HEK293 (cell line): ENCODE measurements around the gene KIRREL3.

Experiments used
- CTCF ChIA-PET: fragments of 350-600 bp; formaldehyde crosslinking; extraction: SDS; loops from one replicate; lab custom pipeline; 2021; ENCODE audit warnings: antibody characterized with exemption; lab: Yijun Ruan, JAX
- POLR2A ChIA-PET: fragments of 300-600 bp; formaldehyde crosslinking; extraction: SDS; loops from one replicate; lab custom pipeline; 2020; ENCODE audit warnings: antibody characterized with exemption, inconsistent platforms; lab: Yijun Ruan, JAX
- H3K27ac ChIP-seq: fragments of 200-500 bp; sonication (Bioruptor generic); 2 replicates; pipeline ENCODE4 v1.5.1; 2014; ENCODE audit warnings: low read depth, low read length, control low read depth, inconsistent platforms; ENCODE audit errors: extremely low read depth
- H3K36me3 ChIP-seq, 2 experiments: fragments of 200-500 bp in 1 of 2; sonication (Bioruptor generic) in 1 of 2; 1 replicate in 1 of 2; 2 replicates in 1 of 2; pipeline ENCODE4 v1.5.1; 2014 to 2017; ENCODE audit warnings: inconsistent platforms in 2 of 2, low read length in 2 of 2; ENCODE audit not compliant: control insufficient read depth in 2 of 2, insufficient read depth in 1 of 2
- H3K4me1 ChIP-seq: fragments of 200-500 bp; sonication (Bioruptor generic); 2 replicates; pipeline ENCODE4 v1.5.1; 2014; ENCODE audit warnings: mild to moderate bottlenecking, low read length, inconsistent platforms; ENCODE audit not compliant: control insufficient read depth, insufficient read depth
- H3K4me3 ChIP-seq: 2 replicates; pipeline ENCODE4 v1.5.1; 2011; ENCODE audit warnings: low read depth, mild to moderate bottlenecking, control low read depth, low read length, moderate library complexity
- H3K9me3 ChIP-seq: fragments of 200-500 bp; sonication (Bioruptor generic); 2 replicates; pipeline ENCODE4 v1.5.1; 2014; ENCODE audit warnings: low read depth, low read length, inconsistent platforms; ENCODE audit not compliant: control insufficient read depth, insufficient read depth
- ATF2 ChIP-seq: fragments of 450-650 bp; formaldehyde crosslinking; IDR thresholded peaks from 2 replicates; pipeline ENCODE4 v1.5.1; 2016; ENCODE audit warnings: missing biosample characterization, missing genetic modification characterization, low read depth
- MEIS1 ChIP-seq: sonication (generic); formaldehyde crosslinking; IDR thresholded peaks from 2 replicates; pipeline ENCODE4 v1.8.1; 2022; ENCODE audit warnings: missing genetic modification reagents, mild to moderate bottlenecking, borderline replicate concordance
- PRDM4 ChIP-seq: fragments of 450-650 bp; formaldehyde crosslinking; IDR thresholded peaks from 2 replicates; pipeline ENCODE4 v1.5.1; 2017; ENCODE audit warnings: missing biosample characterization, missing genetic modification characterization
- REPIN1 ChIP-seq: fragments of 450-650 bp; formaldehyde crosslinking; IDR thresholded peaks from 2 replicates; pipeline ENCODE4 v1.5.1; 2017; ENCODE audit warnings: missing biosample characterization, missing genetic modification characterization, low read depth
- SALL2 ChIP-seq: fragments of 450-650 bp; formaldehyde crosslinking; IDR thresholded peaks from 2 replicates; pipeline ENCODE4 v1.5.0; 2017; ENCODE audit warnings: missing biosample characterization, mild to moderate bottlenecking, missing genetic modification characterization, borderline replicate concordance
- SCRT2 ChIP-seq: fragments of 450-650 bp; formaldehyde crosslinking; IDR thresholded peaks from 2 replicates; pipeline ENCODE4 v1.5.1; 2016; ENCODE audit warnings: missing biosample characterization, missing genetic modification characterization
- SP7 ChIP-seq: fragments of 450-650 bp; formaldehyde crosslinking; IDR thresholded peaks from 2 replicates; pipeline ENCODE4 v1.5.1; 2016; ENCODE audit warnings: missing biosample characterization, missing genetic modification characterization
- ZBTB1 ChIP-seq: fragments of 450-650 bp; formaldehyde crosslinking; IDR thresholded peaks from 2 replicates; pipeline ENCODE4 v1.5.1; 2016; ENCODE audit warnings: missing biosample characterization, missing genetic modification characterization
- ZBTB17 ChIP-seq: fragments of 450-650 bp; formaldehyde crosslinking; IDR thresholded peaks from 2 replicates; pipeline ENCODE4 v1.5.1; 2016; ENCODE audit warnings: missing biosample characterization, missing genetic modification characterization
- ZBTB48 ChIP-seq: fragments of 450-650 bp; formaldehyde crosslinking; IDR thresholded peaks from 2 replicates; pipeline ENCODE4 v1.5.1; 2016; ENCODE audit warnings: missing biosample characterization, missing genetic modification characterization
- ZEB2 ChIP-seq: fragments of 450-650 bp; formaldehyde crosslinking; IDR thresholded peaks from 2 replicates; pipeline ENCODE4 v1.5.1; 2016; ENCODE audit warnings: missing biosample characterization, missing genetic modification characterization
- ZNF10 ChIP-seq: fragments of 450-650 bp; formaldehyde crosslinking; IDR thresholded peaks from 2 replicates; pipeline ENCODE4 v1.5.1; 2017; ENCODE audit warnings: missing biosample characterization, missing genetic modification characterization
- ZNF138 ChIP-seq: fragments of 450-650 bp; formaldehyde crosslinking; IDR thresholded peaks from 2 replicates; pipeline ENCODE4 v1.5.1; 2016; ENCODE audit warnings: missing biosample characterization, missing genetic modification characterization, borderline replicate concordance
- ZNF266 ChIP-seq: fragments of 450-650 bp; formaldehyde crosslinking; IDR thresholded peaks from 2 replicates; pipeline ENCODE4 v1.5.1; 2016; ENCODE audit warnings: missing biosample characterization, missing genetic modification characterization, low read depth
- ZNF292 ChIP-seq: fragments of 450-650 bp; formaldehyde crosslinking; IDR thresholded peaks from 2 replicates; pipeline ENCODE4 v1.5.1; 2016; ENCODE audit warnings: low read depth, missing biosample characterization, missing genetic modification characterization, borderline replicate concordance
- ZNF354C ChIP-seq: fragments of 450-650 bp; formaldehyde crosslinking; IDR thresholded peaks from 2 replicates; pipeline ENCODE4 v1.5.1; 2016; ENCODE audit warnings: missing biosample characterization, missing genetic modification characterization, low read depth, borderline replicate concordance
- ZNF362 ChIP-seq: fragments of 450-650 bp; formaldehyde crosslinking; IDR thresholded peaks from 2 replicates; pipeline ENCODE4 v1.5.1; 2016; ENCODE audit warnings: missing biosample characterization, missing genetic modification characterization
- ZNF416 ChIP-seq: fragments of 450-650 bp; formaldehyde crosslinking; IDR thresholded peaks from 2 replicates; pipeline ENCODE4 v1.5.1; 2016; ENCODE audit warnings: missing biosample characterization, missing genetic modification characterization
- ZNF518A ChIP-seq: fragments of 450-650 bp; formaldehyde crosslinking; conservative IDR thresholded peaks from 2 replicates; pipeline ENCODE4 v1.5.1; 2016; ENCODE audit warnings: low read depth, missing biosample characterization, missing genetic modification characterization
- ZNF548 ChIP-seq: fragments of 450-650 bp; formaldehyde crosslinking; IDR thresholded peaks from 2 replicates; pipeline ENCODE4 v1.5.1; 2016; ENCODE audit warnings: missing biosample characterization, missing genetic modification characterization
- ZNF777 ChIP-seq: fragments of 450-650 bp; formaldehyde crosslinking; IDR thresholded peaks from 2 replicates; pipeline ENCODE4 v1.5.1; 2017; ENCODE audit warnings: missing biosample characterization, missing genetic modification characterization, borderline replicate concordance

The KIRREL3 gene

GRCh38 chr11:126740846-126741245 lies 259.7 kb downstream of the KIRREL3 start:
- H3K36me3 ChIP-seq, result no peaks in the 10 kb centered on the region
- CTCF ChIA-PET, result no interaction called here
- H3K27ac ChIP-seq, result no peak overlapping the region
- POLR2A ChIA-PET, result no interaction called here
- TF ChIP-seq ZNF518A (no peak), ZEB2 (tag by site-specific recombination) (no peak), REPIN1 (tag by site-specific recombination) (no peak), ZNF10 (tag by site-specific recombination) (no peak), ZNF362 (tag by site-specific recombination) (no peak), ZNF777 (no peak), ZBTB48 (tag by site-specific recombination) (no peak), ZNF292 (no peak), MEIS1 (no peak), SP7 (tag by site-specific recombination) (no peak), ZBTB17 (tag by site-specific recombination) (no peak), ATF2 (tag by site-specific recombination) (no peak), ZBTB1 (tag by site-specific recombination) (no peak), ZNF548 (tag by site-specific recombination) (no peak)
- TF ChIP-seq, all 188 proteins: peak for 0
- H3K4me3 ChIP-seq, result no peak overlapping the region
- no peaks in the 10 kb centered on the region for H3K9me3 ChIP-seq
- no peaks in the 10 kb centered on the region for H3K4me1 ChIP-seq

- ChIA-PET CTCF (no interaction called here), POLR2A (no interaction called here)
- Histone ChIP-seq H3K27ac (no peak overlapping the region), H3K36me3 (no peaks in the 10 kb centered on the region), H3K4me1 (no peaks in the 10 kb centered on the region), H3K9me3 (no peaks in the 10 kb centered on the region), H3K4me3 (no peak overlapping the region)
- no peak for TF ChIP-seq ZNF292
- no peak for TF ChIP-seq ZNF362 (tag by site-specific recombination)
- no peak for TF ChIP-seq ZNF416 (tag by site-specific recombination)
- TF ChIP-seq SCRT2 (tag by site-specific recombination), result no peak
- TF ChIP-seq PRDM4 (tag by site-specific recombination), result no peak
- TF ChIP-seq SALL2 (tag by site-specific recombination), result no peak
- TF ChIP-seq ZNF138 (tag by site-specific recombination), result no peak
- TF ChIP-seq ZNF354C (tag by site-specific recombination), result no peak
- no peak for TF ChIP-seq ZNF266 (tag by site-specific recombination)
Measured at GRCh38 chr11:126739499-126740145, 260.9 kb downstream of the KIRREL3 start.
